ENCODE data around the gene PLEKHB2. TPM values are rescaled to one million over a fixed set of nuclear protein-coding genes. Genes with fewer than 3 reads are reported as not detected.

PLEKHB2 gene
- polyA plus RNA-seq, 1 of the 3 experiments (the other 2 are of a cell fraction), result 105 TPM

- TF ChIP-seq MXI1 (IDR thresholded peaks at IDR 0.05; ENCODE audit: low read depth, low read length) (no peak), JUND (IDR thresholded peaks at IDR 0.05) (no peak), REST (IDR thresholded peaks at IDR 0.05; ENCODE audit: low read depth, low read length) (no peak), RFX5 (IDR thresholded peaks at IDR 0.05; ENCODE audit: low read length) (no peak), TAF1 (IDR thresholded peaks at IDR 0.05; ENCODE audit: borderline replicate concordance, low read depth, low read length) (no peak), SIN3A (IDR thresholded peaks at IDR 0.05; ENCODE audit: borderline replicate concordance, low read depth, low read length) (no peak)
These were observed 28.4 kb upstream of the PLEKHB2 start (continued) for GRCh38 chr2:131076707-131077106.

GRCh38 chr2:131077182-131077846, 27.8 kb upstream of the PLEKHB2 start:
- WGBS (ENCODE audit: low lambda C conversion rate), result 96% methylated on average over 11 of the region's 11 CpGs
- peaks cover 99% of the 10 kb centered on the region for H3K79me2 ChIP-seq (ENCODE audit: insufficient read depth)
- peaks cover 0 to 5% of the 10 kb centered on the region in 2 experiments; a peak in 1 of 4 replicates for H3K4me1 ChIP-seq (ENCODE audit: control insufficient read depth in 1 of 2, insufficient read depth in 2 of 2, low read depth in 1 of 2, low read length in 1 of 2)
- peaks cover 56 to 76% of the 10 kb centered on the region in 2 experiments for H3K36me3 ChIP-seq (replicated peaks in 1 of 2; ENCODE audit: control insufficient read depth in 1 of 2, insufficient read depth in 2 of 2, low read length in 1 of 2)
- no peak overlapping the region for H3K4me2 ChIP-seq
- H3F3A ChIP-seq (replicated peaks; ENCODE audit: insufficient read depth), result no peaks in the 10 kb centered on the region
- H3K27me3 ChIP-seq (ENCODE audit: insufficient read depth), result no peaks in the 10 kb centered on the region
- ChIA-PET CTCF (no interaction called here), POLR2A (no interaction called here)
- H2AFZ ChIP-seq (ENCODE audit: low read depth), result no peak overlapping the region
- peaks cover 89% of the 10 kb centered on the region for H4K20me1 ChIP-seq (ENCODE audit: insufficient read depth)
- H3K4me3 ChIP-seq (ENCODE audit: low read depth in 2 of 2, low read length in 1 of 2), result no peak overlapping the region
- TF ChIP-seq RXRA (IDR thresholded peaks at IDR 0.05; ENCODE audit: borderline replicate concordance, low read depth), result no peak
- TF ChIP-seq, protein P1, sequence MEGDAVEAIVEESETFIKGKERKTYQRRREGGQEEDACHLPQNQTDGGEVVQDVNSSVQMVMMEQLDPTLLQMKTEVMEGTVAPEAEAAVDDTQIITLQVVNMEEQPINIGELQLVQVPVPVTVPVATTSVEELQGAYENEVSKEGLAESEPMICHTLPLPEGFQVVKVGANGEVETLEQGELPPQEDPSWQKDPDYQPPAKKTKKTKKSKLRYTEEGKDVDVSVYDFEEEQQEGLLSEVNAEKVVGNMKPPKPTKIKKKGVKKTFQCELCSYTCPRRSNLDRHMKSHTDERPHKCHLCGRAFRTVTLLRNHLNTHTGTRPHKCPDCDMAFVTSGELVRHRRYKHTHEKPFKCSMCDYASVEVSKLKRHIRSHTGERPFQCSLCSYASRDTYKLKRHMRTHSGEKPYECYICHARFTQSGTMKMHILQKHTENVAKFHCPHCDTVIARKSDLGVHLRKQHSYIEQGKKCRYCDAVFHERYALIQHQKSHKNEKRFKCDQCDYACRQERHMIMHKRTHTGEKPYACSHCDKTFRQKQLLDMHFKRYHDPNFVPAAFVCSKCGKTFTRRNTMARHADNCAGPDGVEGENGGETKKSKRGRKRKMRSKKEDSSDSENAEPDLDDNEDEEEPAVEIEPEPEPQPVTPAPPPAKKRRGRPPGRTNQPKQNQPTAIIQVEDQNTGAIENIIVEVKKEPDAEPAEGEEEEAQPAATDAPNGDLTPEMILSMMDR (IDR thresholded peaks at IDR 0.05), result no peak
- no peak for TF ChIP-seq POLR2AphosphoS5 (IDR thresholded peaks at IDR 0.05; ENCODE audit: low read depth, low read length)
- no peak for TF ChIP-seq YY1 (IDR thresholded peaks at IDR 0.05; ENCODE audit: low read depth)
- TF ChIP-seq MAX (IDR thresholded peaks at IDR 0.05; ENCODE audit: low read depth), result no peak
- no peak overlapping the region; a peak in 1 of 4 replicates for H3K27ac ChIP-seq (ENCODE audit: low read depth in 2 of 2, low read length in 1 of 2)
- DNase-seq, result no peak
- no peaks in the 10 kb centered on the region for H3K9me3 ChIP-seq
- no peak overlapping the region for H3K9ac ChIP-seq
- no peaks in the 10 kb centered on the region for H3K9me2 ChIP-seq
